ENCODE results near the gene SPATC1L.

The SPATC1L gene

DNA sequence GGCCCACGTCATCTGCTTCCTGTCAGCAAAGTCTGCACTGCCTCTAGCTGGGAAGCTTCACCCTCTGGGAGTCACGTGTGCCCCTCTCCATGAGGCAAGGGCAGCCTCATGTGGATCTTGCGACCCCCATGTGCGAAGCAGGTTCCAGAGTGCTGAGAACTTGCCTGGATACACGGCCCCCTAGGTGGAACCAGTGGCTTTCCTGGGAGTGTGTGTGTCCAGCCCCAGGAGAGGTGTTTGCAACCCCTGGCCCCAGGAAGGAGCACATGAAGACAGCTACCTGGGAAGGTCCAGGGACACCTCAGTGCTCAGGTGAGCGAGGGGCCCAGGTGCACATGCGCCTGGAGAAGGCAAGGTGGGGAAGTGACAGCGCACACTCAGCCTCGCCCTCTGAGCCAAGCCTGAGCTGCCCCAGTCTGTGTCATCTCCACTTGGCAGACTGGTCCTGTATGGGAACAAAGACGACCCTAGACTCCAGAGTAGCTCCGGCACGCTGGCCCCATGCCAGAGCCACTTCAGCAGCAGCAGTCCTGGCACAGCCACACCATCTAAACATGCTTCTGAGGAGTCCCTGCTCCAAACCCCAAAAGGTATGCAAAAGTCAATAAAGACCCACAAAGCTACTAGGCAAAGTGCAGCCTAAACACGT lies 35.5 kb upstream of the SPATC1L start:
- no peak overlapping the region for H3K4me3 ChIP-seq (ENCODE audit: low read depth, low read length)
- TF ChIP-seq, protein P1, sequence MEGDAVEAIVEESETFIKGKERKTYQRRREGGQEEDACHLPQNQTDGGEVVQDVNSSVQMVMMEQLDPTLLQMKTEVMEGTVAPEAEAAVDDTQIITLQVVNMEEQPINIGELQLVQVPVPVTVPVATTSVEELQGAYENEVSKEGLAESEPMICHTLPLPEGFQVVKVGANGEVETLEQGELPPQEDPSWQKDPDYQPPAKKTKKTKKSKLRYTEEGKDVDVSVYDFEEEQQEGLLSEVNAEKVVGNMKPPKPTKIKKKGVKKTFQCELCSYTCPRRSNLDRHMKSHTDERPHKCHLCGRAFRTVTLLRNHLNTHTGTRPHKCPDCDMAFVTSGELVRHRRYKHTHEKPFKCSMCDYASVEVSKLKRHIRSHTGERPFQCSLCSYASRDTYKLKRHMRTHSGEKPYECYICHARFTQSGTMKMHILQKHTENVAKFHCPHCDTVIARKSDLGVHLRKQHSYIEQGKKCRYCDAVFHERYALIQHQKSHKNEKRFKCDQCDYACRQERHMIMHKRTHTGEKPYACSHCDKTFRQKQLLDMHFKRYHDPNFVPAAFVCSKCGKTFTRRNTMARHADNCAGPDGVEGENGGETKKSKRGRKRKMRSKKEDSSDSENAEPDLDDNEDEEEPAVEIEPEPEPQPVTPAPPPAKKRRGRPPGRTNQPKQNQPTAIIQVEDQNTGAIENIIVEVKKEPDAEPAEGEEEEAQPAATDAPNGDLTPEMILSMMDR (IDR thresholded peaks at IDR 0.05; ENCODE audit: control insufficient read depth, extremely low read depth, insufficient read depth), result no peak
- no peak for DNase-seq (ENCODE audit: low read depth)

DNA sequence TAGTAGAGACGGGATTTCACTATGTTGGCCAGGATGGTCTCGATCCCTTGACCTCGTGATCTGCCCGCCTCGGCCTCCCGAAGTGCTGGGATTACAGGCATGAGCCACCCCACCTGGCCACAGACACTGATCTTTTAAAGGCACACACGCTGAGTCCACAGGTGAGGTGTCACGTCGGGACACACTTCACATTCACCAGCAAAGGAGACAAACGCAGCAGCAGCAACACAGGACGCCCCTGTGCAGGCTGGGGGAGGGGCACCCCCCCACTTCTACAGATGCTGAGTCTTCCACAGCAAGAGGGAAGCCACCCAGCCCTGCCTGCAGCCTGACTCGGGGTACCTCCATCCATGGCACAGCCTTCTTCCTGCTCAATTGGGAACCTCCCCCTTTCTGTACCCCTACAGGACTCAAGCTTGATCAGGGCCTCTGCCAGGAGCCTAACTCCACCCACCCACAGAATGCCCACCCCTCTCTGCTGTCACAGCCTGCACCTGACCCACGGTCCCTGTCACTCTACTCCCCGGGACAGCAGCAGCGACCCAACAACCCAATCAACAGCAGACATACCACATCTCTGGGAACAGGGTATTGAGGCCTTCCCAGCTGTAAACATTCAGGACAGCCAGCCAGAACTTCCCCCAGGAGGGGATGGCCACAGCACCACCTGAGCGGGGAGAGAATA lies 34.8 kb upstream of the SPATC1L start:
- TF ChIP-seq, protein P1 (IDR thresholded peaks at IDR 0.05; ENCODE audit: control insufficient read depth, extremely low read depth, insufficient read depth), result no peak
- H3K4me3 ChIP-seq (ENCODE audit: low read depth, low read length), result no peak overlapping the region
- no peak for DNase-seq (ENCODE audit: low read depth)

DNA sequence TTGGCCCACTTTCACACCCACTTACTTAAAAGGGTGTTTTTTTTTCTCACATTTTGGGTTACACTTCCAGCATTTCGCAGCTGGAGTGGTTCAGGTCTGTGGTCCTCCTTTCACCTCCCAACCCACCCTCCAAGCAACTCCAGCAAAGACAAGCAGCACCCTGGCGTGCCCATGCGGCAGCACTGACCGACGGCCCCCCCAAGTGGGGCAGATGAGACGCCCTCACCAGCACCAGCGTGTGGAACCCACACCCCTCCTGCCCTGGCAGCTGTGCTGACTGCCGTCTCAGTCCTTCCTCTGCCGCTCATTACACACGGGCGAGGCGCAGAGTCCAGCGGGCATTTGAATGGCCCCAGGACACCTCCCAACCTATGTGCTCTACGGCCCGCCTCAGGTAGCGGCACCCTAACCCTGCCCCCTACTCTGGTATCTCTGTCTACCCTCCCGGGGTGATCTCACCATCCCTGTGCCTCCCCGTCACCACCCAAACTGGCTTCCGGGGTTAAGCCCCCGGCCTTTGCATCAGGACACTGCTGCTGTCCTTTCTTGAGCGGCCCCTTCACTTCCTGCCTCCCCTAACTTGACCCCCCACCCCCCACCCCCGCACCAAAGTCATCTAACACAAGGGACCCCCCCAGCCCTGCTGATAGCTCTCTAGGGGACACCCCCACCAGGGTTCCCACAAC lies 33.4 kb upstream of the SPATC1L start:
- DNase-seq (ENCODE audit: low read depth), result no peak
- no peak overlapping the region for H3K4me3 ChIP-seq (ENCODE audit: low read depth, low read length)

DNA sequence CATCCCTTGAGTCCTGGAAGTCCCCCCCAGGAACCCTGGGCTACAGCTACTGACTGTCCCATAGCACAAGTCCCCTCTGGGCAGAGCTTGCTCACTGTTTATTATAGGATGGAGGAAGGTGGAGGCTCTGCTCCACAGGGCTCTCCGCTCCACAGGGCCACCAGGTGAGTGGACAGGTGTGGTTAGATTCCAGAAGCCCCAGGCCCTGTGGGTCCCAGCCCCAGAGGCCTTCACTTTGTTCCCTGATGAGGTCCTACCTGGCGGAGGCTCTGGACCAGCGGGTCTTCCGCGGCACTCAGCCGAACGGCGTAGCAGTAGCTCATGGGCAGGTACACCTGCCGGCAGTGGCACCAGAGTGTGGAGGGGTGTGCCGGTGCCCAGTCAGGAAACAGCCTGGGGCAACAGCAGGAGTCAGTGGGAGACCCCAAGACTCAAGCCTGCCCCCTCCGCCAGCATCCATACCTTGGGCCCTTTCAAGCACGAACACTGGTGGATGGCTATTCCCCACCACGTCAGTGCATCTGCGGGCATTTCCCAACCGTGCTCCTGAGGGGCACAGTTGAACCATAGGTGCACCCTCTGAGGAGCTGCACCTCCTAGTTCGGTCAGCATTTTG lies 32.0 kb upstream of the SPATC1L start:
- TF ChIP-seq, protein P1 (IDR thresholded peaks at IDR 0.05; ENCODE audit: control insufficient read depth, extremely low read depth, insufficient read depth), result no peak
- no peak for DNase-seq (ENCODE audit: low read depth)
- no peak overlapping the region for H3K4me3 ChIP-seq (ENCODE audit: low read depth, low read length)

More for the DNA sequence above, 33.4 kb upstream of the SPATC1L start:
- TF ChIP-seq, protein P1 (IDR thresholded peaks at IDR 0.05; ENCODE audit: control insufficient read depth, extremely low read depth, insufficient read depth), result no peak

DNA sequence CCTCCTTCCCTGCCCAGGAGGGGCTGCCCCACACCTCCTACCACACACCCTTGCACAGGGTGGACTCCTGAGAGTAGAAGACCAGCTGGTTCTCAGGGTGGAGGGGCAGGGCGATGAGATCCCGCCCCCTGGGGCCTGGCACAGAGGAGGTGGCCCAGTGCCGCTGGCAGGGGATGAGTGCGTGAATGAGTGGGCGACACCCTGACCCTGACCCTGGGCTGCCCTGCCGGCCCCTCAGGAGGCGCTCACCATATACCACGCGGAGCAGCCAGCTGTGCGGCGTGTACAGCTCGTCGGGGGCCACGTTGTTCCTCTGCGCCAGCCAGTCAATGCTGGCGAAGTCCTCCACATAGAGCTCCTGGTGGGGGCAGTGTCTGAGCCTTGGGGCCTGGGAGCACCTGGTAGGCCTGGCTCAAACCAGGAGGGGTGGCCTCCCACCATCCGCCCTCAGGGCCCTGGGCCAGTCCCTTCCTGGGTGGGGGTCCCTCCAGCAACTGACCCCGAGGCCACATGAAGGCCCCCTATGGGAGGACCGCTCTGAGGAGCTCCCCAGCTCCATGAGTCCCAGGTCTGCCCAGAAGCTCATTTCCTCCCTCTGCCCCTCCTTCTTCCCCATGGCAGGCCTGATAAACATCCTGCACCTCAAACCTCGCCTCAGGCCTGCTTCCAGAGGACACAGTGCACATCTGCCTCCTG lies 31.3 kb upstream of the SPATC1L start:
- DNase-seq (ENCODE audit: low read depth), result no peak
- TF ChIP-seq, protein P1 (IDR thresholded peaks at IDR 0.05; ENCODE audit: control insufficient read depth, extremely low read depth, insufficient read depth), result no peak
- H3K4me3 ChIP-seq (ENCODE audit: low read depth, low read length), result no peak overlapping the region

DNA sequence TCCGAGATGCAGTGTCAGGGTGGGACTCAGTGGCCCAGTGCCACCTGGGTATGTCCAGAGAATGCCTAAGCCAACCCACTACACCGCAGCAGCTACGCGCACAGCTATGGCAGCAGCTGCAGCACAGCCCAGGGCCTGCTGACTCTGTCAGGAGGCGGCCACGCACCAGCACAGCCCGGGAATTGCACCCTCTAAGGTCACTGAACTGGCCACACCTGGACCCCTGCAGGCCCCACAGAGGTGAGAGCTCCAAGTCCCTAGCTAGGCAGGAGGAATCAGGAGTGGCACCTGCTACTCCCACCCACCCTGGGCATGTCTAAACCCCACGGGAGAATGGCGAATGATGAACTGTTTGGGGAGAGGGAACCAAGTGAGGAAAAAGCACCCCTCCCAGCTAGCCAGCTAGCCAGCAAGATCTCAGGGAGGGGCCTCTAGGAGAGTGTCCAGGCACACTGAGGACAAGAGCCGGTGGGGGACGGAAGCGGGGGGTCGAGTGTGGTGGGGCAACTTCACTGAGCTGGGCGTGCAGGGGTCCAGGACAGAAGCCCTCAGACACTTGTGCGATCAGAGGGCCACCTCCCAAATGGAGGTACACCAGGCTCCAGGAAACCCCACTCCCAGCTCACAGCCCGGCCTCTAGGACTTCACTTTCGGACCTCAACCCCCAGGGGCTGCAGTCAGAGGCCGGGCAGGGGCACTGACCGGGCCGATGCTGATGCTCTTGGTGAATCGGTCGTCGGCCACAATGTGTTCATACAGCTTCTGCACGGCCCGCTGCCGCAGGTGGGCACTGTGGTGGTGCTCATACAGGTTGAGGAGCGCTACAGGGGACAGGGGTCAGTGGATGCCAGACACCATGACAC lies 30.4 kb upstream of the SPATC1L start:
- TF ChIP-seq, protein P1 (IDR thresholded peaks at IDR 0.05; ENCODE audit: control insufficient read depth, extremely low read depth, insufficient read depth), result no peak

More for the DNA sequence above, 30.4 kb upstream of the SPATC1L start:
- H3K4me3 ChIP-seq (ENCODE audit: low read depth, low read length), result no peak overlapping the region
- no peak for DNase-seq (ENCODE audit: low read depth)
